K562 (cell line): ENCODE data around the gene SEPTIN6. TPM values are rescaled to one million over a fixed set of nuclear protein-coding genes. Genes with fewer than 3 reads are reported as not detected.
A peak's percentile ranks its signal among the peaks of the same experiment; 100 is the strongest.

Experiments used
- ATF1 ChIP-seq, 2 experiments: fragments of 450-650 bp in 1 of 2; IDR thresholded peaks; 2 replicates each; pipeline ENCODE4 v1.6.1; 2016; ENCODE audit warnings: missing compliant biosample characterization in 1 of 2, missing genetic modification characterization in 1 of 2
- BCOR ChIP-seq: fragments of 450-650 bp; IDR thresholded peaks from 2 replicates; pipeline ENCODE4 v1.6.1; 2016
- C11orf30 ChIP-seq: fragments of 450-650 bp; IDR thresholded peaks from 2 replicates; pipeline ENCODE4 v1.6.1; 2016; ENCODE audit warnings: low read depth, mild to moderate bottlenecking
- CTBP1 ChIP-seq: fragments of 450-650 bp; IDR thresholded peaks from 2 replicates; pipeline ENCODE4 v1.6.1; 2016; ENCODE audit warnings: borderline replicate concordance
- HMG20A ChIP-seq: fragments of 450-650 bp; formaldehyde crosslinking; conservative IDR thresholded peaks from 2 replicates; pipeline ENCODE4 v1.4.0; 2020; ENCODE audit warnings: mild to moderate bottlenecking, mixed read lengths
- ILF3 ChIP-seq: fragments of 450-650 bp; IDR thresholded peaks from 2 replicates; pipeline ENCODE4 v1.6.1; 2018; ENCODE audit warnings: antibody characterized with exemption, mild to moderate bottlenecking, moderate library complexity, borderline replicate concordance
- MCM7 ChIP-seq, 2 experiments: fragments of 450-650 bp; IDR thresholded peaks; 2 replicates each; pipeline ENCODE4 v1.6.1; 2016 to 2018
- NUFIP1 ChIP-seq: fragments of 450-650 bp; IDR thresholded peaks from 2 replicates; pipeline ENCODE4 v1.6.1; 2018; ENCODE audit not compliant: partially characterized antibody
- SMC3 ChIP-seq: conservative IDR thresholded peaks from 2 replicates; pipeline ENCODE4 v1.6.1; 2011; ENCODE audit warnings: low read depth, low read length, improper control_type of control experiment; ENCODE audit not compliant: insufficient read depth
- SP1 ChIP-seq: sonication (generic); formaldehyde crosslinking; IDR thresholded peaks from 2 replicates; pipeline ENCODE4 v1.8.1; 2022; ENCODE audit warnings: mild to moderate bottlenecking, missing genetic modification reagents
- XRCC5 ChIP-seq: fragments of 200-400 bp; formaldehyde crosslinking; IDR thresholded peaks from 2 replicates; pipeline ENCODE4 v1.6.1; 2017; ENCODE audit warnings: low read depth, mild to moderate bottlenecking, low read length
- ZC3H4 ChIP-seq: sonication (generic); formaldehyde crosslinking; IDR thresholded peaks from 2 replicates; pipeline ENCODE4 v1.9.0; 2021; ENCODE audit warnings: missing genetic modification reagents, borderline replicate concordance
- ZNF41 ChIP-seq: fragments of 250-450 bp; sonication (Bioruptor Pico); conservative IDR thresholded peaks from 2 replicates; pipeline ENCODE4 v1.4.0; 2020; ENCODE audit warnings: mild to moderate bottlenecking
- ZNF785 ChIP-seq: fragments of 250-450 bp; sonication (Bioruptor Pico); IDR thresholded peaks from 2 replicates; pipeline ENCODE4 v1.4.0; 2020; ENCODE audit warnings: mild to moderate bottlenecking
- polyA plus RNA-seq, 8 experiments: library from polyadenylated mRNA; depleted of rRNA in 4 of 8; stranded (reverse) in 5 of 8; unstranded in 3 of 8; fragments of >200 nt; fragmentation: Nextera tagmentation in 2 of 8; fragmentation: Illumina TruSeq in 1 of 8; extraction: Ambion mirVana in 2 of 8; extraction: Trizol in 1 of 8; gene quantifications; 2 replicates each; pipeline versions ENCODE4 v1.2.1 to v1.2.3, GENCODE V29; 2011 to 2014; ENCODE audit warnings: inconsistent platforms in 1 of 8, missing spikeins in 1 of 8
- total RNA-seq, 7 experiments: library from RNA; depleted of rRNA in 6 of 7; stranded (reverse); fragments of >200 nt in 6 of 7; fragmentation: Illumina TruSeq in 2 of 7; extraction: Trizol in 2 of 7; gene quantifications; 2 replicates each; pipeline versions ENCODE4 v1.2.1 to v1.2.3, GENCODE V29; 2011 to 2021; ENCODE audit warnings: low replicate concordance in 1 of 7
- TF ChIP-seq, protein P1 (sequence below): sonication (generic); formaldehyde crosslinking; IDR thresholded peaks from 2 replicates; pipeline ENCODE4 v1.9.0; 2022; ENCODE audit warnings: mild to moderate bottlenecking, missing genetic modification reagents
- TF ChIP-seq, protein P2 (sequence below): fragments of 450-650 bp; formaldehyde crosslinking; IDR thresholded peaks from 2 replicates; pipeline ENCODE4 v1.4.0; 2020; ENCODE audit warnings: mild to moderate bottlenecking, mixed read lengths
- TF ChIP-seq, protein P3 (sequence below): fragments of 450-650 bp; IDR thresholded peaks from 2 replicates; pipeline ENCODE4 v1.6.1; 2016; ENCODE audit warnings: low read depth

Gene SEPTIN6
- total and polyA plus RNA-seq, 9 of the 15 experiments (the other 6 are each of a cell fraction or from before 2014, with no cell fraction given): 8.4 to 67.0 (median 37.8) TPM

DNA sequence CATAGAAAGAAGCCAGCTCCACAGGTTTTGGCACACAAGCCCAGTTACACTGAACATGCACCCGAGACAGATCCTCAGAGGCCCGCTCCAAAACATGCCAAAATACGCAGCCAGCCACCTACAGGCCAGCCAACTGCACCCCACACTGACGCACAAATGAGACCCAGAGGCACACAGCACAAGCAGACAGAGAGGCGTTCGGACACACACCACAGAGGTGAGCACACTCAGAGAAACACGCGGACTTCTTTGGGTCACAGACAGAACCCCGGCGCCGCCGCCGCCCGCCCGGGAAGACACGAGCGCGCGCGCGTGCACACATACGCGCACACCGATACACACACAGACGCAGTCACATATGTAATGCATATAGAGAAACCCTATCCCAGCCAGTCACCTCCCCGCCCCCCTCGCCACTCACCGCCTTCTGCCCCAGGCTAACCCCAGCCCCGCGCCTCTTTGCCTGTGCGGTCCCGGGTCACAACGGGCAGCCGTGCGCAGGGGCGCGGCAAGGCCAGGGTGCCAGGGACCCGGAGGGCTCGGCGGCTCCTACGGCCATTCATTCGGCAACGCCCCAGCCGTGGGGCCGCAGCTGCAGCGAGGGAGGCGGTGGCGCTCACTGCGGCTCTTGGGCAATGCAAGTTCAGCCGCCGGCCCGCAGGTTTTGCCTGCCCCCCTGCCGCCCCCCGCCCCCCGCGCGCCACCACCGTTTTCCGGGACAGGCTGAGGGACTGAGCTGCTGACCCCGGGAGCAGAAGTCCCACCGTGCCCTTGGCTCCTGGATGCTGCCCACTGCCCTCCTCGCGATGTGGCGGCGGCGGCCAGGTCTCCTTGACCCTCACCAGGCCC is 553 bp downstream of the SEPTIN6 start (continued):
- TF ChIP-seq NUFIP1: no peak
- no peak for TF ChIP-seq ZNF41 (CRISPR knock-in tag)
- TF ChIP-seq SP1 (CRISPR knock-in tag): no peak
- TF ChIP-seq XRCC5: no peak
- TF ChIP-seq CTBP1: no peak; the same call in 1 of the 2 replicates
- 0 out of 2 replicates have a peak, but pooled peaks have one; percentile 18 for TF ChIP-seq SMC3
- no peak for TF ChIP-seq HMG20A (CRISPR knock-in tag)
- TF ChIP-seq, protein P1, sequence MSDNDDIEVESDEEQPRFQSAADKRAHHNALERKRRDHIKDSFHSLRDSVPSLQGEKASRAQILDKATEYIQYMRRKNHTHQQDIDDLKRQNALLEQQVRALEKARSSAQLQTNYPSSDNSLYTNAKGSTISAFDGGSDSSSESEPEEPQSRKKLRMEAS: no peak
- no peak for TF ChIP-seq C11orf30
- no peak for TF ChIP-seq ZNF785 (CRISPR knock-in tag)
- no peak for TF ChIP-seq MCM7 (IDR thresholded peaks at IDR 0.05)
- TF ChIP-seq BCOR: no peak
- TF ChIP-seq ILF3: no peak
- no peak for TF ChIP-seq ZC3H4
- TF ChIP-seq ATF1 (CRISPR knock-in tag; IDR thresholded peaks at IDR 0.05): no peak
- no peak for TF ChIP-seq ATF1 (tag; IDR thresholded peaks at IDR 0.05)
- TF ChIP-seq, protein P2, sequence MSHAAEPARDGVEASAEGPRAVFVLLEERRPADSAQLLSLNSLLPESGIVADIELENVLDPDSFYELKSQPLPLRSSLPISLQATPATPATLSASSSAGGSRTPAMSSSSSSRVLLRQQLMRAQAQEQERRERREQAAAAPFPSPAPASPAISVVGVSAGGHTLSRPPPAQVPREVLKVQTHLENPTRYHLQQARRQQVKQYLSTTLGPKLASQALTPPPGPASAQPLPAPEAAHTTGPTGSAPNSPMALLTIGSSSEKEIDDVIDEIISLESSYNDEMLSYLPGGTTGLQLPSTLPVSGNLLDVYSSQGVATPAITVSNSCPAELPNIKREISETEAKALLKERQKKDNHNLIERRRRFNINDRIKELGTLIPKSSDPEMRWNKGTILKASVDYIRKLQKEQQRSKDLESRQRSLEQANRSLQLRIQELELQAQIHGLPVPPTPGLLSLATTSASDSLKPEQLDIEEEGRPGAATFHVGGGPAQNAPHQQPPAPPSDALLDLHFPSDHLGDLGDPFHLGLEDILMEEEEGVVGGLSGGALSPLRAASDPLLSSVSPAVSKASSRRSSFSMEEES (CRISPR knock-in tag): no peak
- TF ChIP-seq, protein P3, sequence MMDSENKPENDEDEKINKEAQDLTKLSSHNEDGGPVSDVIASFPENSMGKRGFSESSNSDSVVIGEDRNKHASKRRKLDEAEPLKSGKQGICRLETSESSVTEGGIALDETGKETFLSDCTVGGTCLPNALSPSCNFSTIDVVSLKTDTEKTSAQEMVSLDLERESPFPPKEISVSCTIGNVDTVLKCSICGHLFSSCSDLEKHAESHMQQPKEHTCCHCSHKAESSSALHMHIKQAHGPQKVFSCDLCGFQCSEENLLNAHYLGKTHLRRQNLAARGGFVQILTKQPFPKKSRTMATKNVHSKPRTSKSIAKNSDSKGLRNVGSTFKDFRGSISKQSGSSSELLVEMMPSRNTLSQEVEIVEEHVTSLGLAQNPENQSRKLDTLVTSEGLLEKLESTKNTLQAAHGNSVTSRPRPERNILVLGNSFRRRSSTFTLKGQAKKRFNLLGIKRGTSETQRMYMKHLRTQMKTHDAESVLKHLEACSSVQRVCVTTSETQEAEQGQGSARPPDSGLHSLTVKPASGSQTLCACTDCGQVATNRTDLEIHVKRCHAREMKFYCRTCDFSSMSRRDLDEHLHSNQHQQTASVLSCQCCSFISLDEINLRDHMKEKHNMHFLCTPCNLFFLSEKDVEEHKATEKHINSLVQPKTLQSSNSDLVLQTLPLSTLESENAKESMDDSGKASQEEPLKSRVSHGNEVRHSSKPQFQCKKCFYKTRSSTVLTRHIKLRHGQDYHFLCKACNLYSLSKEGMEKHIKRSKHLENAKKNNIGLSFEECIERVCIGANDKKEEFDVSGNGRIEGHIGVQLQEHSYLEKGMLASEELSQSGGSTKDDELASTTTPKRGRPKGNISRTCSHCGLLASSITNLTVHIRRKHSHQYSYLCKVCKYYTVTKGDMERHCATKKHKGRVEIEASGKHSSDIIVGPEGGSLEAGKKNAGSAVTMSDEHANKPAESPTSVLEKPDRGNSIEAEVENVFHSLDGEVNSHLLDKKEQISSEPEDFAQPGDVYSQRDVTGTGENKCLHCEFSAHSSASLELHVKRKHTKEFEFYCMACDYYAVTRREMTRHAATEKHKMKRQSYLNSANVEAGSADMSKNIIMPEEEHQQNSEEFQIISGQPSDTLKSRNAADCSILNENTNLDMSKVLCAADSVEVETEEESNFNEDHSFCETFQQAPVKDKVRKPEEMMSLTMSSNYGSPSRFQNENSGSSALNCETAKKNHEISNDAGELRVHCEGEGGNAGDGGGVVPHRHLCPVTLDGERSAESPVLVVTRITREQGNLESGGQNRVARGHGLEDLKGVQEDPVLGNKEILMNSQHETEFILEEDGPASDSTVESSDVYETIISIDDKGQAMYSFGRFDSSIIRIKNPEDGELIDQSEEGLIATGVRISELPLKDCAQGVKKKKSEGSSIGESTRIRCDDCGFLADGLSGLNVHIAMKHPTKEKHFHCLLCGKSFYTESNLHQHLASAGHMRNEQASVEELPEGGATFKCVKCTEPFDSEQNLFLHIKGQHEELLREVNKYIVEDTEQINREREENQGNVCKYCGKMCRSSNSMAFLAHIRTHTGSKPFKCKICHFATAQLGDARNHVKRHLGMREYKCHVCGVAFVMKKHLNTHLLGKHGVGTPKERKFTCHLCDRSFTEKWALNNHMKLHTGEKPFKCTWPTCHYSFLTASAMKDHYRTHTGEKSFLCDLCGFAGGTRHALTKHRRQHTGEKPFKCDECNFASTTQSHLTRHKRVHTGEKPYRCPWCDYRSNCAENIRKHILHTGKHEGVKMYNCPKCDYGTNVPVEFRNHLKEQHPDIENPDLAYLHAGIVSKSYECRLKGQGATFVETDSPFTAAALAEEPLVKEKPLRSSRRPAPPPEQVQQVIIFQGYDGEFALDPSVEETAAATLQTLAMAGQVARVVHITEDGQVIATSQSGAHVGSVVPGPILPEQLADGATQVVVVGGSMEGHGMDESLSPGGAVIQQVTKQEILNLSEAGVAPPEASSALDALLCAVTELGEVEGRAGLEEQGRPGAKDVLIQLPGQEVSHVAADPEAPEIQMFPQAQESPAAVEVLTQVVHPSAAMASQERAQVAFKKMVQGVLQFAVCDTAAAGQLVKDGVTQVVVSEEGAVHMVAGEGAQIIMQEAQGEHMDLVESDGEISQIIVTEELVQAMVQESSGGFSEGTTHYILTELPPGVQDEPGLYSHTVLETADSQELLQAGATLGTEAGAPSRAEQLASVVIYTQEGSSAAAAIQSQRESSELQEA: no peak
